Measurements from ENCODE around the gene QKI.

The QKI gene

GRCh38 chr6:163539101-163539762 is 124.7 kb downstream of the QKI start:
- no peak for DNase-seq

DNA sequence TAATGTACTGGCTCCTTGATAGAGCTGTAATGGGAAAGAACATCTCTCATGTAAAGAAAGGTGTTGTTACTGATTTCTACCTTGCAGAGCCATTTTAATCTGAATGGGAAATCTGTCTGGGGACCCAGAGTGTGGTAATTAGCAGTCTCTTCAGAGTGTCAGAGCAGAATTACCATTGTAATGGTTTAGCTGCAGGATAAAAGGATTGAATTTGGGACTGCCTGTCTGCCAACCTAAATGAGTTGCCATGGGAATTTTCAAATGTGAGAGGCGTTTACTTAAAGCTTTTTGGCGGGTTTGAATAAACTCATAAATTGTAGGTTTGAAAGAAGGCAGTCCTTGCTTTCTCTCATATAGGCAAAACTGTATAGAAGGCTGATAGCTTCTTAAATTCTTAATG is 128.8 kb downstream of the QKI start:
- DNase-seq: no peak

DNA sequence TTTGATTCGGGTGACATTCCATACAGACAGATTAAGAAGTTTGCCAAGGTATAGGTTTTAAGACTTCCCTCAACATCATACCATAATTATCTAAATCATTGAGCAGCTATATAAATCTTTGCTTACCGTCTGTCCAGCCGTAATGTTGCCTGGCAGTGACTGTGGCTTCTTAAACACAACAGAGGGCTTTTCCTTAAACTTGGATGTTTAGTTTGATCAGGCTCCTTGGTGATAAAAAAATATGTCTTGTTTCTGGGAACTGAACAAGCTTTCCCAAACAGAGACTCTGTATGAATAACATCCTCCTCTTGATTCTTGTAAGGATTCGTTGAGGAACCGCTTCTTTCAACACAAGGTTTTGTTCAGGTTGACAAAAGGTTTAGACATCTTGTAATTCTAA is 130.9 kb downstream of the QKI start:
- DNase-seq: no peak

DNA sequence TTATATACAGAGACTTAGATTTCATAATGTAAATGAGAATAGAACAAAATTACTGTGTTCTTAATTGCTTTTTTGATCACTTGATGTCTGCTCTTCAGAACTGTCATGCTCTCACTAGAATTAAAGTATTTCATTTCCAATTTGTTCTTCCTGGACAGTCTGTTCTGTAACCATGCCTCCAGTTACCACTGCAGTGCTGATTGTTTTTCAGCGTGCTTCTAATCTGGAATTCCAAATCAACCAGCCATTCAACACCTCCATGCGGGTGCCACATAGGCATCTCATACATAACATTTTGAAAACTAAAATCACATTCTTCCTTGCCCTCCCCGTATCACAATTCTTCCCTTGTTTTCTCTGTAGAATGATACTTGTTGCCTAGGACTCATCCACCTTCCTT is 132.8 kb downstream of the QKI start:
- DNase-seq: no peak

GRCh38 chr6:163548624-163549023 is 134.1 kb downstream of the QKI start:
- no peak for DNase-seq

DNA sequence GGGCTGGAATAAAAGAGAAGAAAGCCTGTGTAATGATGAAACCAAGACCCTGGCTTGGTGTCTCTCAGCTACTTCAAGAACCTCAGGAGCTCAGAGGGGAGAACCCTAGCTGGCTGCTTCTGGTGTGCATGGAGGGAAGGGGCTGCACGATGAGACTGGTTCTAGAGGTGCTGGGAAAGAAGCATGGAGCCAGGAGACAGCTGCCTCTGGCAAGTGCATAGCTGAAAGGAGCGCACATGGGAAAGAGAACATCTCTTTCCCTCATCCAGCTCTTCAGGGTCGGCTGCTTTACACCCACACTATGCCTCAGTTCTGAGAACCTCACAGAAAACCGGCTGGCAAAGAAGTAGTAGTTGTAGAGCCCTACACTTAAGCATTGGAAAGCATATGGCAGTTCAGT is 139.5 kb downstream of the QKI start:
- no peak for DNase-seq

GRCh38 chr6:163554663-163555062 is 140.1 kb downstream of the QKI start:
- DNase-seq: peak; percentile 17

- no peak for DNase-seq
Measured at GRCh38 chr6:163559661-163560060, 145.1 kb downstream of the QKI start.

GRCh38 chr6:163563318-163563717 is 148.8 kb downstream of the QKI start:
- no peak for DNase-seq

DNA sequence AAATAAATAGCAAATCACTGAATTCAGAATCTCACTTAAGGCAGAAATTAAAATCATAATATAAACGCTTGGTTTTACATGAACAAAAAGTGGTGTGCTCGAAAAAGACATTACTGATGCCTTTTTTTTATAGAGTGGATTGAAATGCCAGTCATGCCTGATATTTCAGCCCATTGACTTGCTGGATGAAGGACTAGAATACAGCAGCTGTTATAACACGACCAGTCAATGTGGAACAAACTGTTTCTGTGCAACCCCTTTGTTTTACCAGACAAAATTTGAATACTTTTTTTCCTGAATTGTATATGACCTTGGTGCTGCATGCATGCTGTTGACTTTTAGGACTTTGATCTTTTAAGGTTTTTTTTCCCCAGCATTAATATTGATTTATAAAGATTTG is 150.0 kb downstream of the QKI start:
- peak; percentile 53 for DNase-seq

DNA sequence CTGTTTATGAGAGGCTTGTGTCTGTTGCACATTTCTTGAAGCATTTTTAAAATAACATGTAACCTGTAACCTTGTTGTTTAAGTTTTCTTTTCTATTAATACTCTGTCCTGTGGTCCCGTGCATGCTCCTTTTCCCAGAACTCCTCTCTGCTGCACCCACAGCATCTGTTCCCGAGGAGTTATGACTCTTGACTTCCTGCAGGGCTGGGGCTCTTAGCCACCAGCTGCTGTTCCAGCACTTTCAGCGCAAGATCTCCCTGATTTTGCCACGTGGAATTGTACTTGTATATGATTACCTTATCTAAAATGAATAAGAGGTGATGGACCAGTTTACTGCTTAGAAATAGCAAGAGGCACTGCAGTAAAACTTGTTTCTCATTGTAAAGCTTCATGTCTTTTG is 150.6 kb downstream of the QKI start:
- peak; percentile 27 for DNase-seq

DNA sequence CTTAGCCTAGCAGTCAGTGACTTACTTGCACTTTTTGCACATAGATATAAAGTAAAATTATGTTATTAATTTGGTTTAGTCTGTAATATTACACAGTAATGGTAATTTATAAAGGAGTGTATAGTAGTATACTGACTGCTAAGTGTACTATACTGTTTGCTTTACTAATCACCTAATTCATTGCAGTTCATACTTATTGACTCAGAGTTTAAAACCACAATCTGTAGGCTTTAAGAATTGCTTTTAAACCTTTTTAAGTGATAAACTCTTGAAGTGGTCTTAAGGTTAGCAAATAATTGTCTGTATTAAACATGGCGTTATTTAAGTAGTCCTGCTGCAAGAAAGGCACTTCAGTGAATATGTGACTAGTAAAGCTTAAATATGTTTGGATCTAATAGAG is 151.5 kb downstream of the QKI start:
- DNase-seq: no peak

GRCh38 chr6:163568275-163568674 is 153.8 kb downstream of the QKI start:
- no peak for DNase-seq

DNA sequence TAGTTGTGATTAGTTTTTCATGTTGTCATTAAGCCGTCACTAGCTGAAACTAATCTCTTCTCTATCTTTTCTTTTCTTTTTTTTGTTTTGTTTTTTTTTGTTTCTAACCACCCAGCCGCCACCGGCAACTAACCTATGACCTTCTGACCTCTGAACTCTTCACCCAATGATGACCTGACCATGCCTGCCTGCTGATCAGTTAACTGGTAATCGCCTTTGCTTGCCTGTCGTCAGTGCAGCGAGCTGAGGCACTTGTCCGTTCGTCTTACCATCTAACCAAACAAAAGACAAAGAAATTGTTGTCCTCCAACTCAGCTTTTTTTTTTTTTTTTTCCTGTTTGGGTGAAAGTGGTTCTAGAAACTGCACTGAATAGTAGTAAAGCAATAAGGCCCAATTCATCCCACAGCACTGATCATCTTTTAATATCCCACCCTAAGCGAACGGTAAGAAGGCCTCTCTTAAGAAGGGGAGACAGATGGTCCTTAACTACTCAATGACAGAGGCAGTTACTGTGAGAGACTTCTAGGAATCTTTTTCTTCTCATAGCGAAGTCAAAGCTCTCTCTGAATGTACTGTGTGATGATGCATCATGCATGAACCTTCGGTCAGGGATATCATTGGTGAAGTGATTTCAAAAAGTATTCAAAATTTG is 156.2 kb downstream of the QKI start:
- no peak for DNase-seq

DNA sequence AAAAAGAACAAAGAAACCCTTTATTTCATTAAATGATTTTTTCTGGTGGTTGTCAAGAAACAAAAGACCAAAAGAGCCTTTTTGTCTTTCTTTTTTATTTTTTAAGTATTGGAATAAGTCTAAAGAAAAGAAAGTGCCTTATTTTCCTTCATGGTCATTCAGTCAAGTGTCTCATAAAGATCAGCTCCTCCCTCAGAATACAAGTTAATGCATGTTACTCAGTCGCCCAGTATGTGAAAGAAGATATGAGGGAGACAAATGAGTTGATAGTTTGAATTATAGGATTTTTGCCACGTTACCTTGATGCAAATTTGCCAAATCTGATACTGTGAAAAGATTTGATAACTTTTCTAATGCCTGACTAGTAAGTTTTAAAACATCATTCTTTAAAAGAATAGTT is 157.2 kb downstream of the QKI start:
- no peak for DNase-seq

GRCh38 chr6:163572612-163573011 is 158.1 kb downstream of the QKI start:
- DNase-seq: no peak

- DNase-seq: no peak
Measured at GRCh38 chr6:163573503-163574179, 159.1 kb downstream of the QKI start.

DNA sequence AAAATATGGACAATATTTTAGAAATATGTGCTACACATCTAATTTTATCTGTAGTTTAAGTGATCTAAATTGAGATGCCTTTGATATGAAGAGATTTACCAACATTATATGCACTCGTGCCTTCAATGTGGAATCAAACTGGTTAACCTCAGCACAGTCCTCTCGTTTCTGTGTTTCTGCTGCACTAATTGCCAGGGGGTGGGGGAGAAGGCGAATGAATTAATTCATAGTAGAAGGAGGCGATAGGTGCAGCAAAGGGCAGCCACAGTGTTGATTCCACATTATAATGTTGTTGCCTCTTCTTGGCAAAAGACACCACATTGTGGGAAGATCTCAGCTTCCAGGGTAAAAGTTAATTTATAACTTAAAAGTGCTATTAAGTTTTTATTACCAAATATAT is 161.6 kb downstream of the QKI start:
- DNase-seq: no peak

- DNase-seq: no peak
Measured at GRCh38 chr6:163577404-163577803, 162.9 kb downstream of the QKI start.

DNA sequence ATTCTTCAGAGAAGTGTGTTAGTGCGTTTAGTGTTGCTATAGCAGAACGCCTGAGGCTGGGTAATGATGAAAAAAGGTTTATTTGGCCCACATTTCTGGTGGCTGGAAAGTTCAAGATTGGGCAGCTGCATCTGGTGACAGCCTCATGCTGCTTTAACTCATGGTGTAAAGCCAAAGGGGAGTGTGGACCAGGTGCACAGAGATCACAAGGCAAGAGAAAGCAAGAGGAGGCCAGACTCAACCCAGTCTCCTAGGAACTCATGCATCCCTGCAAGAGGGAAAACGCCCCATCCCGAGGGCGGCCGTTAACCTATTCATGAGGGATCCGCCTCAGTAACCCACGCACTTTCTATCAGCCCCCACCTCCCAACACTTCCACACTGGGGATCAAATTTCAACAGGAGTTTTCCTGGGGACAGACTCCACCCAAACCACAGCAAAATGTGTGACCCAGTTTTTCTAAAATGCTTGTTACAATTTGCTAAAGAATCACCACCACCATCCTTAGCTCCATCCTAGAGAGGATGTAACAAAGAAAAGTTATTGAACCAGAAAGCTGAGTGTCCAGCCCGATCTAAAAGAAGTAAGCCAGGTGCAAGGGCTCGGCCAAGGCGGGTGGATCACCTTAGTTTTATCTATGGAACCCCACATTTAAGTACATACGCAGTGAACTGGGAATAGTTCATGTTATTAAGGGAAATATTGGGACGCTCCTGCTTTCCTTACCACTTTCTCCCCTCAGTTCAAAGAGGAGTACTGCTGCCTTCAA is 164.8 kb downstream of the QKI start:
- DNase-seq: no peak

- DNase-seq: no peak
Measured at GRCh38 chr6:163579880-163580295, 165.4 kb downstream of the QKI start.

DNA sequence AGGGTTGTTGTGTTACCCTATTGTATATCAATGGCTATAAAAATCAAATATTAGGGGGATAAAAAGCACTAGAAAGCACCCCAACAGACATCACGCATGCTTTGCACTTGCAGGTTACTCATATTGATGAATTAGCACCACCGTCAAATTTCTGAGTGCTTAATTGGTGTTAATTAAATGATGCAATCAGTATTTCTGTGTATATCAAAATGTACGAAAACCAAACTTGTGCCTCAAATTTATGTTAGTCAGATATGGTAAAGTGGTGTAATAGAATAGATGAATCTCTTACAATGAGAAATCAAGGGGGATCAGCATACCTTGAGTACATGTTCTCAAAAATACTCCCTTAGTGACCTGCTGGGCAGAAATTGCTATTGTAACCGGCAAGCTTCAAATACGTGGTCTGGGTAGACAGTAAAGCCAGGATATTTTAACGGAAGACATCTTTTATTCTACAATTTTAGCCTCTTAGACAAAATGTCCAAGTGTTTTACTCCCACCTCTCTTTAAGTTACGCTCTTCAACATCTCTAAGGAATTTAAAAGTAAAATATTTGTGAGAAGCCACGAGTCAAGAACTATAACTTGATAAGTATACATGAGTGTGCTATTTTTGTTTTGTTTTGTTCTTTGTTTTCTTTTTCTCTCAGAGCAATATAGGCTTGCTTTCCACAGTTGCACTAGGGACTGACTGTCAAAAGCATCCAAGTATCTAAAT is 166.0 kb downstream of the QKI start:
- DNase-seq: no peak

DNA sequence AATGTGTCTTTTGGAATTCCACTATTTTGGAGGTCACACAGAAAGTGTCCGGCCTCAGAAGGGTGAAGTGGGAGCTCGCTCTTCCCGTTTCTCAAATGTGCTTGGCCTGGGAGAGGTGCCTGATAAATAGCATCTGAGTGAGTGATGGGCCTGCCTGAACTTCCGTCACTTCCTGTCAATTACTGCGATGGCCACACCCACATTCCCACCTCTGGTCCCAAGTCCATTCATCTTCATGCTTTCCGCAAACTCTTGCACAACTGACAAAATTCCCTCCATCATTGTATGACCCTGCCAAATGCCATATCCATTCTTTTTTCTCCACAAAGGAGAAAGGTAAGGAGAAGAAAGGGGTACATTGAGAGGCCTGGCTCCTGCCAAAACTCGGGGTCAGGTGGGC is 169.0 kb downstream of the QKI start:
- no peak for DNase-seq

Data from SHP77 treated with DMSO at 0.1 percent for 48 hours (cell line).